IgD-negative memory B cell (primary cell): ENCODE data around the gene FOXK2. TPM values are rescaled to one million over a fixed set of nuclear protein-coding genes. Genes with fewer than 3 reads are reported as not detected.
A peak's percentile ranks its signal among the peaks of the same experiment; 100 is the strongest.

Experiments
- H3K27ac Mint-ChIP-seq, 3 donors: one replicate each; pipeline ENCODE4 v1.8.0; 2020 to 2022; ENCODE audit warnings: mild to moderate bottlenecking in 3 of 3, mixed read lengths in 3 of 3, moderate library complexity in 1 of 3
- H3K27me3 Mint-ChIP-seq: one replicate; pipeline ENCODE4 v1.8.0; 2021; ENCODE audit warnings: mixed read lengths
- H3K36me3 Mint-ChIP-seq: one replicate; pipeline ENCODE4 v1.8.0; 2020; ENCODE audit warnings: mild to moderate bottlenecking, mixed read lengths
- H3K4me1 Mint-ChIP-seq, 3 donors: one replicate each; pipeline ENCODE4 v1.8.0; 2020 to 2022; ENCODE audit warnings: mixed read lengths in 3 of 3, mild to moderate bottlenecking in 1 of 3
- H3K4me3 Mint-ChIP-seq, 4 donors: one replicate each; pipeline ENCODE4 v1.8.0; 2020 to 2022; ENCODE audit warnings: mild to moderate bottlenecking in 4 of 4, mixed read lengths in 4 of 4, moderate library complexity in 3 of 4
- H3K9me3 Mint-ChIP-seq, 3 donors: one replicate each; pipeline ENCODE4 v1.8.0; 2020 to 2021; ENCODE audit warnings: mixed read lengths in 3 of 3, mild to moderate bottlenecking in 1 of 3
- polyA plus RNA-seq: library from polyadenylated mRNA; unstranded; fragments of 300-500 nt; fragmentation: Illumina TruSeq; gene quantifications from one replicate; pipeline ENCODE4 v1.2.3, GENCODE V29; 2021

FOXK2 gene
- polyA plus RNA-seq, 1 donor from 2014 or later = 5.8 TPM

DNA sequence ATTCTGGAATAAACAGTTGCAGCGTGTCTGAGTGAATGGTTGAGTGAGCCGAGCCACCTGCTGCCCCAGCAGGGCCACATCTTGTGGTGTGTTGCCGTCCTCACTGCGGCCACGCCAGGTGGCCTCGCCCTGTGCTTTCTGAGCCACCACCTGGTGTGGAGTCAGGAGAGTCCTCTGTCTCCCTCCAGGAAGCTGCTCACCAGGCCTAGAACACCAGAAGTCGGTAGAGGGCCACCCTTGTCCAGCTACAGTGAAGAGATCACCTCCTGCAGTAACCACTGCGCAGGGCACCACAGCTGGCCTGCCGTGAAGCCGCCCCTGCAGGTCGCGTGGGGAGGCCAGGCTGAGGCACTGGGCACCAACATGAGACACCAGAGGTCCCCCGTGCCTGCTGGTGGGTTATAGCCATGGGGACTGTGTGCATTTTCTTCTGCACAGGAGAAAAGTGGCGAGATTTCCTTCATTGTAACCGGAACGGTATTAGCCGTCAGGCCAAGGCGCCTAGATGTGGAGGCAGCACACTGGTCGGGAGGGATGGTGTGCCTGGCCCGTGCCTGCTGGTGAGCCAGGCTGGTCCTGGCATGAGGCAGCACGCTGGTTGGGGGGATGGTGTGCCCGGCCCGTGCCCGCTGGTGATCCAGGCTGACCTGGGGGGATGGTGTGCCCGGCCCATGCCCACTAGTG is 28.9 kb upstream of the FOXK2 start:
- peaks cover 9% of the 10 kb centered on the region for H3K36me3 Mint-ChIP-seq
- peak overlapping the region in 1 of 4 donors; percentile 11 for H3K4me3 Mint-ChIP-seq
- peaks cover 10 to 19% (median 18%) of the 10 kb centered on the region in 3 donors for H3K4me1 Mint-ChIP-seq
- no peaks in the 10 kb centered on the region for H3K9me3 Mint-ChIP-seq
- no peak overlapping the region for H3K27ac Mint-ChIP-seq
- peaks cover 1% of the 10 kb centered on the region for H3K27me3 Mint-ChIP-seq

- Mint-ChIP-seq H3K27me3 (peaks cover 1% of the 10 kb centered on the region), H3K4me3 (peak overlapping the region in 1 of 4 donors; percentile 11), H3K27ac (peak overlapping the region; percentile 43 to 99 (median 56)), H3K9me3 (no peaks in the 10 kb centered on the region), H3K4me1 (peaks cover 10 to 18% (median 15%) of the 10 kb centered on the region in 3 donors), H3K36me3 (peaks cover 5% of the 10 kb centered on the region)
These were observed 28.4 kb upstream of the FOXK2 start for GRCh38 chr17:82491196-82491530.

DNA sequence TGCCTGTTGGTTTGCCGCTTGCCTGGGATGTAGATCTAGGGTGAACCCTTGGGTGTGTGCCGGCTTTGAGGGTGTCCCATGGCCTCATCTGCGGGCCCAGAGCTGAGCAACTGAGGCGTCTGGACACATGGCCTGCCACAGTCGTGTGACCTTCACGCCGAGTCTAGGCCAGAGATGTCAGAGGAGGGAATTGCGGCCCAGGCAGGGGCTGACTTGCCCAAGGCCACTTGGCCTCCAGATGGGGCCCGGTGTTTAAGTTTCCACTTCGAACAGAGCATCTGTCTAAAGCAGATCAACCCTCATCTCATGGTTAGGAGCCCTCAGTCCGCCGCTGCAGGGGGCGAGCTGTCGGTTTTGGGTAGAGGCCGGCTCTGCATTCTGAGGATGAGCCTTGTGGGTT is 28.0 kb upstream of the FOXK2 start:
- Mint-ChIP-seq H3K27me3 (peaks cover 1% of the 10 kb centered on the region), H3K27ac (peak overlapping the region; percentile 43 to 99 (median 56)), H3K36me3 (peaks cover 5% of the 10 kb centered on the region), H3K9me3 (no peaks in the 10 kb centered on the region), H3K4me1 (peaks cover 10 to 18% (median 15%) of the 10 kb centered on the region in 3 donors), H3K4me3 (no peak overlapping the region)

DNA sequence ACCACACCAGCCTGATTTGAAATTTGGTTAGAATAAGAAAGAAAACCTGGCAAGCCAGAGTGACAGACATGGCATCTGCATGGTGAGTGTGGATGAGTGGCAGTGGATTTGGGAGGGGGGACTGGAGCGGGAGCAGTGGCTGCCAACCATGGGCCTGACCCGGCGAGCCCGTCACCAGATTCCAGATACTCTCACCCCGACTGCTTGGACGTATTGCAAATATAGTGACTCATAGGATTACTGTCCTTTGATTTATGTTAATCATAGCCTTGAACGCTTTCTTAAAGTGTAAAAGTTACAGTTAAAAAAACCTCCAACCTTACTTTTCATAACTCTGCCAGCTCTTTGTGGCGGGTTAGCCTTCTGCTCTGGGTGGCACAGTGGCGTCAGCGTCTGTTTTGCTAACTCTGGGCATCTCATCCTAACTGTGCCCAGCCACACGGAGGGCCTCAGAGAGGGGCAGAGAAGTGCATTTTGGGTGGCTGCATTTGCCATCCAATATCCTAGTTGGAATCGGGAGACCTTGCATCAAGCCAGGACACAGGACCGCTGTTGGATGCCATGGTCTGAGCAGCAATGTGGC is 26.8 kb upstream of the FOXK2 start:
- H3K27ac Mint-ChIP-seq = peak overlapping the region in 1 of 3 donors; percentile 99
- no peaks in the 10 kb centered on the region for H3K9me3 Mint-ChIP-seq
- peak overlapping the region in 2 of 4 donors; percentile 12 to 77 for H3K4me3 Mint-ChIP-seq
- H3K4me1 Mint-ChIP-seq = peaks cover 14 to 18% (median 17%) of the 10 kb centered on the region in 3 donors
- peaks cover 5% of the 10 kb centered on the region for H3K36me3 Mint-ChIP-seq
- H3K27me3 Mint-ChIP-seq = peaks cover 1% of the 10 kb centered on the region

DNA sequence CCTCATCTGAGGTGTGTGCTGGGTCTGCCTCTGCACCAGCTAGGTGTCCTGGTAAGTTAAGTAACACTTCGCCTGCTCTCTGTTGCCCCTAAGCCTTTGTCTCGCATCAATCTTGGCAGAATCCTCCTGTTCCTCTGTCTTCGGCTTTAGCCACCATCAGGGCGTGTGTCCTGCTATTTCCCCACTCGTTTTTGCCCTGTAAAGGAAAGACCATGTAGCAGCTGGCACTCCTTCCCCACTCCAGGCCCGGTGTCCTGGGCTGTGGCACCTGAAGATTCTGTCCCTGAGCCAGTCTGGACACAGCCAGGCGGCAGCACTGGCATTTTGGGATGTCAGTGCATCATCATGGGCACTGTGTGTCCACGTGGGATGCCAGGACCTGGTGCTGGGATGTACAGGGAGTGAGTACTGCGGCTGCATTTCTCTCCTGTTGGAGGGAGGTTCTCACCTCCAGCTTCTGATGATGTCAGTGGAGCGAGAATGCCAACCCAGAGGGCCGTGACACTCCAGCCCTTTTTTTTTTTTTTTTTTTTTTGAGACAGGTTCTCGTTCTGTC is 26.2 kb upstream of the FOXK2 start:
- H3K9me3 Mint-ChIP-seq = no peaks in the 10 kb centered on the region
- peaks cover 5% of the 10 kb centered on the region for H3K36me3 Mint-ChIP-seq
- peak overlapping the region in 2 of 3 donors; percentile 98 to 99 for H3K27ac Mint-ChIP-seq
- H3K4me1 Mint-ChIP-seq = peaks cover 15 to 21% (median 21%) of the 10 kb centered on the region in 3 donors
- peak overlapping the region in 1 of 4 donors; percentile 77 for H3K4me3 Mint-ChIP-seq
- peaks cover 1% of the 10 kb centered on the region for H3K27me3 Mint-ChIP-seq

- H3K4me3 Mint-ChIP-seq = peak overlapping the region; percentile 78 to 90 (median 82)
- H3K27me3 Mint-ChIP-seq = peaks cover 1% of the 10 kb centered on the region
- H3K4me1 Mint-ChIP-seq = peaks cover 15 to 25% (median 21%) of the 10 kb centered on the region in 3 donors
- H3K36me3 Mint-ChIP-seq = no peaks in the 10 kb centered on the region
- H3K27ac Mint-ChIP-seq = peak overlapping the region; percentile 98 to 99 (median 99)
- H3K9me3 Mint-ChIP-seq = no peaks in the 10 kb centered on the region
These were observed 25.1 kb upstream of the FOXK2 start for GRCh38 chr17:82494236-82495055.

GRCh38 chr17:82495844-82496528 is 23.5 kb upstream of the FOXK2 start:
- H3K27me3 Mint-ChIP-seq = peaks cover 1% of the 10 kb centered on the region
- H3K9me3 Mint-ChIP-seq = no peaks in the 10 kb centered on the region
- peak overlapping the region; percentile 74 to 92 (median 90) for H3K27ac Mint-ChIP-seq
- no peaks in the 10 kb centered on the region for H3K36me3 Mint-ChIP-seq
- H3K4me1 Mint-ChIP-seq = peaks cover 15 to 20% (median 17%) of the 10 kb centered on the region in 3 donors
- peak overlapping the region; percentile 84 to 88 (median 86) for H3K4me3 Mint-ChIP-seq

GRCh38 chr17:82496529-82497434 is 22.8 kb upstream of the FOXK2 start:
- Mint-ChIP-seq H3K27ac (peak overlapping the region; percentile 90 to 97 (median 92)), H3K36me3 (no peaks in the 10 kb centered on the region), H3K27me3 (peaks cover 1% of the 10 kb centered on the region), H3K9me3 (no peaks in the 10 kb centered on the region), H3K4me1 (peaks cover 15 to 20% (median 17%) of the 10 kb centered on the region in 3 donors), H3K4me3 (peak overlapping the region; percentile 85 to 97 (median 87))

DNA sequence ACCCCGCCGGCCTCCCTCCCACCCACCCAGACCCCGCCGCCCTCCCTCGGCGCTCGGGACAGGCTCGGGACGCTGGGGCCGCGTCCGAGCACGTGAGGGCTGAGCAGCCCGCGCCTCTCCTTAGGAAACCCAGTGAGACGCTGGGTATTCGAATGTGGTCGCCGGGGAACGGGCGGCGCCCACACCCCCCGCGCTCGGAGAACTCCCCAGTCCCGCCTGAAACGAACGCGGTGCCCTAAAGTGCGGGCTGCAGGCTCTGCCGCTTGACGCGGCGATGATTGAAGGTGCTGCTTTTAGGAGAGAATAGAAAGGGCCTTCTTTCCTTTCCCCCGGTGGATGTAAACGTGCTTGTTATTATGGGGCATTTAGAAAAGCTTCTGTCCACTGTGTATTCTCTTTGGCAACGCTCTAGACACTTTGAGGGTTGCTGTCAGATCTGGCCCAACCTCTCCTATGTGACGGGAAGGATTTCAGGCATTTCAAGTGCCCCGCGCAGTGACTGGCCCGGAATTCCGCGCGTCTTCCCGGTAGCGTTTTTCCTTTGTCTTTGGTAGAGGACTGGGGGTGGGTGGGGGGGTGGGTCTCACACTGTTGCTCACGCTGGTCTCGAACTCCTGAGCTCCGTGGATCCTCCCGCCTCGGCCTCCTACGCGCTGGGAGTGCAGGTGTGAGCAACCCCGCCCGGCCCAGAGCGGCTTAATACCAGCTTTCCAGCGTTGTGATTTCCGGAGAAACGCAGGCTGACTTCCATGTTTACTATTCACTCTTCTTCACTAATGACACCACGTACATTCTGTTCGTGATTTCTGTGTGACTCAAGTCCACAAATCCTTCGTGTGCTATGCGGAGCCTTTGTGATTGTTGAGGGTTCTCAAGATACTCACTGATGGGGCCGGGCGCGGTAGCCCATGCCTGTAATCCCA is 21.8 kb upstream of the FOXK2 start:
- no peaks in the 10 kb centered on the region for H3K36me3 Mint-ChIP-seq
- H3K27me3 Mint-ChIP-seq = peaks cover 1% of the 10 kb centered on the region
- H3K9me3 Mint-ChIP-seq = no peaks in the 10 kb centered on the region
- H3K4me3 Mint-ChIP-seq = peak overlapping the region; percentile 86 to 97 (median 92)
- H3K4me1 Mint-ChIP-seq = peaks cover 14 to 23% (median 17%) of the 10 kb centered on the region in 3 donors
- H3K27ac Mint-ChIP-seq = peak overlapping the region; percentile 92 to 97 (median 95)

DNA sequence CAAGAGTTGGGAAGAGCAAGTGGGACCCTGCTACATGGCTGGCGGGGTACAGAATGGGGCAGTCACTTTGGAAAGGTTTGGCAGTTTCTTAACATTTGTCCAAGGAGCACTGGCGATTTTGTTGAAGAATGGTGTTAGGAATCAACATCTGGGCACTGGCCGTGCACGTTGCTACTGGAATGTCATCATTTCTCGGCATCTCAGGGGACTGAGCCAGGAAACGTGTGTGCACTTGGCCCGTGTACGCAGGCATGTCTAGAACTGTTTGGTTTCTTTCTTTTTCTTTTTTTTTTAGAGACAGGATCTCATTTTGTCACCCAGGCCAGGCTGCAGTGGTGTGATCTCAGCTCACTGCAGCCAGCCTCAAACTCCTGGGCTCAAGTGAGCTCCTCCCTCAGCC is 17.3 kb upstream of the FOXK2 start:
- Mint-ChIP-seq H3K4me3 (no peak overlapping the region), H3K36me3 (no peaks in the 10 kb centered on the region), H3K9me3 (no peaks in the 10 kb centered on the region), H3K27ac (no peak overlapping the region), H3K27me3 (no peaks in the 10 kb centered on the region), H3K4me1 (peaks cover 10 to 18% (median 11%) of the 10 kb centered on the region in 3 donors)

GRCh38 chr17:82503094-82503727 is 16.3 kb upstream of the FOXK2 start:
- H3K4me3 Mint-ChIP-seq = no peak overlapping the region
- peaks cover 11 to 21% (median 12%) of the 10 kb centered on the region in 3 donors for H3K4me1 Mint-ChIP-seq
- H3K9me3 Mint-ChIP-seq = peaks cover 0 to 3% (median 1%) of the 10 kb centered on the region in 3 donors
- H3K27ac Mint-ChIP-seq = no peak overlapping the region
- H3K36me3 Mint-ChIP-seq = no peaks in the 10 kb centered on the region
- H3K27me3 Mint-ChIP-seq = no peaks in the 10 kb centered on the region

- Mint-ChIP-seq H3K4me1 (peaks cover 10 to 21% (median 12%) of the 10 kb centered on the region in 3 donors), H3K27ac (peak overlapping the region in 1 of 3 donors; percentile 57), H3K27me3 (no peaks in the 10 kb centered on the region), H3K36me3 (no peaks in the 10 kb centered on the region), H3K4me3 (no peak overlapping the region), H3K9me3 (peaks cover 0 to 3% (median 1%) of the 10 kb centered on the region in 3 donors)
These were observed 15.7 kb upstream of the FOXK2 start for GRCh38 chr17:82503728-82504308.
